Transverse colon (tissue), 3 donors: ENCODE data around the gene CPT1A.

Source experiments
- CTCF ChIP-seq, 5 experiments: fragments of 200-600 bp in 3 of 5; fragments of 450-650 bp in 2 of 5; sonication (generic) in 3 of 5; IDR thresholded peaks; 1 replicate in 2 of 5; 2 replicates in 3 of 5; pipeline ENCODE4 v1.5.1; 2016 to 2017; ENCODE audit warnings: antibody characterized with exemption in 5 of 5, inconsistent platforms in 3 of 5, mild to moderate bottlenecking in 2 of 5, moderate library complexity in 1 of 5
- EP300 ChIP-seq: sonication (generic); formaldehyde crosslinking; IDR thresholded peaks from one replicate; pipeline ENCODE4 v1.6.1; 2017; ENCODE audit warnings: antibody characterized with exemption, low read depth

- no peak for TF ChIP-seq CTCF (IDR thresholded peaks at IDR 0.05)
- no peak for TF ChIP-seq EP300
Measured at GRCh38 chr11:68844801-68845200, 3.1 kb upstream of the CPT1A start.
